ENCODE measurements around the gene TMEM182. TPM values are rescaled to one million over a fixed set of nuclear protein-coding genes. Genes with fewer than 3 reads are reported as not detected.

The TMEM182 gene
- total and polyA plus RNA-seq, 9 of the 15 experiments (the other 6 are each of a cell fraction or from before 2014, with no cell fraction given): 5.2 to 11.4 (median 7.5) TPM

DNA sequence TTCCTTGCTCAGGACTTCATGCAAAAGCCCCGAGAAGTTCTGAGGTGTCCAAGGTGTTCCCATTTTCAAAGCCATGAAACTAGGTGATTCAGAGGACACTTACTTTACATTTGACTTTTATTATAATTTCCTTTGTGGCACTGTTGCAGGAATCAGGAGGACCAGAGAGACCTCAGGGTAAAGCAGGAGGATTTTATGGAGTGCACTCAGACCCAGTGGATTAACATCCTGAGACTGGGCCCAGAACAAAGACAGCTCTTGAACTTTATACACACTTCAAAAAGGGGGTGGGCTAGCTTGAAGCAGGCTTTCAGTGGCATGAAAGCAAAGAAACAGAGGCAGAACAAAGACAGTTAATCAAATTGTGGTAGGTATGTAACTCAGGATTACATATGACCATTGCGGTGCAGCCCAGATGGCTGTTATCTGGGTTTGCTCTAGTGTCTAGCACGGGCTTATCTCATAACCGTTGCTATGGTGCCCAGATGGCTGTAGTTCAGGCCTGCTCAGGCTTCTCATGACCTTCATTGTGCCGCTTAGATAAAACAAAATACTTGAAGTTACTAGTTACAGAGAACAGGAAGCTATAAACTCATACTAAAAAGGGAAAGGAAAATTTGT, 39.4 kb downstream of the TMEM182 start (continued):
- TF ChIP-seq THRB (CRISPR knock-in tag; conservative IDR thresholded peaks at IDR 0.05) (no peak), PTBP1 (IDR thresholded peaks at IDR 0.05; ENCODE audit: low read depth, low read length) (no peak)

DNA sequence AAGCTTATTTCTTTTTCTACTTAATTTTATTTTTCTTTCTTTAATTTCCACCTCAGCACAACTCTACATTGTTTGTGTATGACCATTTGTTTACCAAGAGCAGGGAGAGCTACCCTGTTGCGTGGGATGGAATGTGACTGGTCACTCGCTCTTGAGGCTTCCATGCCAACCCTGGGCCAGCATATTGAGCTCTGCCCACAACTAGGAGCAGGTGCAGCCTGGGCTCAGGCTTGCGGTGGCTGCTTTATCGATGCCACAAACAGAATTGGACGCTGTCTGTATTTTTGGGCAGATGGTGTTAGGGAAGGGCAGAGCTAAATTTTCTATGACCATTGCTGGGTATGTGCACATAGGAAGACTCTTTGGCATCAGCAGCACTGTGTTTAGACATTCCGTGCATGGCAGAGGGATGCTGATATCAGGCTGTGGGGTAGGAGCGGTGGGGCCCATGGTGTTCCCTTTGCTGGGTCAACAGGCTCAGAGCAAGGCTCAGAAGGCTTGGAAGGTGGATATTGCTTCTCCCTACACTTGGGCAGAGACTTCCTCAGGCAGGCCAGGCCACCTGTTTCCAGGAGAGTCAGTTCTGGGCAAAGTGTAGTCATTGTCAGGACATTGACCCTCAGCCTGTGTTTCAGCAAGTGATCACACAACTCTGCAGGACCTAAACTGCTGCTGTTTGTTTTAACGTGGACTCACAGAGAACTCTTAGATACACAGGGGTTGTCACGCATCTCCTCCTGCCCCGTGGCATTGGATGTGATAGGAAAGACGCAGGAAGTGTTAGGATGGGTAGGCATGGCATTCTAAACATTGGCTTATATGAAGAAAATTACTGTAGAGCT, 40.2 kb downstream of the TMEM182 start:
- WGBS (ENCODE audit: insufficient coverage, low coverage, missing lambda C conversion rate): 78% methylated on average over 11 of the region's 11 CpGs
- no peak overlapping the region for H3K27ac ChIP-seq (ENCODE audit: extremely low read depth, low read depth, low read length)
- no peaks in the 10 kb centered on the region for H3K27me3 ChIP-seq (ENCODE audit: control insufficient read depth in 2 of 2, insufficient read depth in 2 of 2, low read length in 2 of 2)
- in situ Hi-C loops (cut with MboI) (no loop called here), intact Hi-C loops (cut with micrococcal nuclease) (loop anchor here (10.0 kb wide), 2 partner anchors 187 to 327 kb away; partner anchors contain the start of genes SLC9A2 and SLC9A4)
- H3K79me2 ChIP-seq (ENCODE audit: control insufficient read depth, insufficient read depth, low read length): no peaks in the 10 kb centered on the region
- H3K9me1 ChIP-seq (ENCODE audit: control insufficient read depth, insufficient read depth, low read length): no peaks in the 10 kb centered on the region
- DNase-seq (ENCODE audit: extremely low read depth in 1 of 4, low spot score in 3 of 4) (no peak), FAIRE-seq (no peak), ATAC-seq (no peak)
- no peak overlapping the region for H3K4me2 ChIP-seq (ENCODE audit: insufficient read depth, low read length)
- H3K4me1 ChIP-seq (replicated peaks in 1 of 2; ENCODE audit: control insufficient read depth in 2 of 2, insufficient read depth in 2 of 2, low read length in 2 of 2): no peaks in the 10 kb centered on the region; a peak in 3 of 5 replicates
- no TSS peak for BruUV-seq (replicated peaks)
- peaks cover 19% of the 10 kb centered on the region for H3K9me3 ChIP-seq (replicated peaks; ENCODE audit: control insufficient read depth, insufficient read depth, low read depth, low read length)
- H2AFZ ChIP-seq (ENCODE audit: low read depth, low read length): no peak overlapping the region
- H3K9ac ChIP-seq (ENCODE audit: insufficient read depth in 1 of 2, low read depth in 2 of 2, low read length in 2 of 2): no peak overlapping the region
- CTCF ChIA-PET (ENCODE audit: low intra/inter-chr PET ratio): no interaction called here
- peaks cover 17% of the 10 kb centered on the region; the same call in 2 of the 3 replicates for H3K36me3 ChIP-seq (ENCODE audit: control insufficient read depth, insufficient read depth, low read length)
- H4K20me1 ChIP-seq (replicated peaks; ENCODE audit: control insufficient read depth, insufficient read depth, low read length): no peaks in the 10 kb centered on the region
- TF ChIP-seq XRCC4 (IDR thresholded peaks at IDR 0.05; ENCODE audit: extremely low read depth, insufficient read depth, insufficient read length) (no peak), TOE1 (IDR thresholded peaks at IDR 0.05; ENCODE audit: borderline replicate concordance) (no peak), TOE1 (CRISPR knock-in tag; IDR thresholded peaks at IDR 0.05; ENCODE audit: borderline replicate concordance, low read depth) (no peak), ZNF75A (CRISPR knock-in tag; IDR thresholded peaks at IDR 0.05) (no peak), HDAC2 (IDR thresholded peaks at IDR 0.05) (no peak), CEBPB (tag; IDR thresholded peaks at IDR 0.05) (no peak), HNRNPLL (IDR thresholded peaks at IDR 0.05; ENCODE audit: low read depth, low read length, poor library complexity, severe bottlenecking) (no peak), RUNX1 (IDR thresholded peaks at IDR 0.05; ENCODE audit: low read depth) (no peak)
- TF ChIP-seq, protein P1, sequence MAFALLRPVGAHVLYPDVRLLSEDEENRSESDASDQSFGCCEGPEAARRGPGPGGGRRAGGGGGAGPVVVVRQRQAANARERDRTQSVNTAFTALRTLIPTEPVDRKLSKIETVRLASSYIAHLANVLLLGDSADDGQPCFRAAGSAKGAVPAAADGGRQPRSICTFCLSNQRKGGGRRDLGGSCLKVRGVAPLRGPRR (CRISPR knock-in tag; IDR thresholded peaks at IDR 0.05): no peak
- H3K4me3 ChIP-seq: no peak overlapping the region
- POLR2A ChIA-PET: interaction anchor here (0.8 kb wide), 1 partner anchor 1732 kb away, joined by 3 read pairs; no protein-coding TSS in a partner anchor

Data from K562 (cell line).